K562 treated with DMSO at 1 percent for 12 hours (cell line): ENCODE measurements around the gene KNCN. TPM values are rescaled to one million over a fixed set of nuclear protein-coding genes. Genes with fewer than 3 reads are reported as not detected.

Experiments used
- total RNA-seq: library from RNA; unstranded; fragments of 300-600 nt; gene quantifications from 2 replicates; pipeline ENCODE4 v1.2.3, GENCODE V29; 2022; ENCODE audit not compliant: insufficient read depth

KNCN gene
- not detected in 2 replicates for total RNA-seq

GRCh38 chr1:46551597-46552095 lies at the start of gene KNCN:
TSS of gene KNCN (minus strand) at chr1:46551647. CDS start at chr1:46551215, 432 bp downstream.

Other genes starting within 250 kb of the KNCN start
- 44.7 and 72.1 TPM in 2 replicates for gene LRRC41, start 248.0 kb downstream of the KNCN start, total RNA-seq
- gene UQCRH, start 247.9 kb downstream of the KNCN start, total RNA-seq, result 1,336 and 1,668 TPM in 2 replicates
- 27.2 and 52.3 TPM in 2 replicates for gene NSUN4, start 210.8 kb downstream of the KNCN start, total RNA-seq
- gene FAAH, start 157.3 kb downstream of the KNCN start, total RNA-seq, result 1.6 and 1.9 TPM in 2 replicates
- 3.5 and 8.0 TPM in 2 replicates for gene DMBX1, start 61.8 kb downstream of the KNCN start, total RNA-seq
- 34.4 and 66.1 TPM in 2 replicates for gene MKNK1, start 52.6 kb upstream of the KNCN start, total RNA-seq
- gene MOB3C, start 65.2 kb upstream of the KNCN start, total RNA-seq, result 9.5 and 18.0 TPM in 2 replicates
- 23.3 and 37.2 TPM in 2 replicates for gene ATPAF1, start 116.7 kb upstream of the KNCN start, total RNA-seq
- not detected in 2 replicates for gene TEX38, start 120.2 kb upstream of the KNCN start, total RNA-seq
- gene EFCAB14, start 167.5 kb upstream of the KNCN start, total RNA-seq, result 8.8 and 44.8 TPM in 2 replicates
- not detected in 2 replicates for gene CYP4B1, start 247.4 kb upstream of the KNCN start, total RNA-seq